Stimulated activated CD4-positive, alpha-beta T cell treated with anti-CD3 and anti-CD28 coated beads, Interleukin-2, amount 100 ng/mL, for 48 hours (primary cell): ENCODE results near the gene LNPEP.

Experiments used
- DNase-seq, 2 donors: peaks; one replicate each; pipeline ENCODE4 v3.0.0-alpha.2; 2020

LNPEP gene

GRCh38 chr5:96935559-96936430 is at the start of gene LNPEP:
TSS of gene LNPEP (plus strand) at chr5:96936080. CDS start at chr5:96936156, 76 bp downstream.
- DNase-seq: peak; percentile 89 to 90

GRCh38 chr5:96893342-96893741 is 42.5 kb upstream of the LNPEP start:
- no peak for DNase-seq

- DNase-seq: no peak
These were observed 39.6 kb upstream of the LNPEP start for GRCh38 chr5:96896276-96896675.

- no peak for DNase-seq
These were observed 39.1 kb upstream of the LNPEP start for GRCh38 chr5:96896806-96897205.

- no peak for DNase-seq
These were observed 34.5 kb upstream of the LNPEP start for GRCh38 chr5:96901384-96901783.

- no peak for DNase-seq
These were observed 34.0 kb upstream of the LNPEP start for GRCh38 chr5:96901841-96902240.

- no peak for DNase-seq
These were observed 33.0 kb upstream of the LNPEP start for GRCh38 chr5:96902876-96903275.

GRCh38 chr5:96903300-96903699 is 32.6 kb upstream of the LNPEP start:
- DNase-seq: no peak

- DNase-seq: no peak
These were observed 31.6 kb upstream of the LNPEP start for GRCh38 chr5:96904054-96904931.

GRCh38 chr5:96905864-96906263 is 30.0 kb upstream of the LNPEP start:
- no peak for DNase-seq

- DNase-seq: no peak
These were observed 26.9 kb upstream of the LNPEP start for GRCh38 chr5:96909003-96909402.

- DNase-seq: no peak
These were observed 26.4 kb upstream of the LNPEP start for GRCh38 chr5:96909435-96909834.

- no peak for DNase-seq
These were observed 24.7 kb upstream of the LNPEP start for GRCh38 chr5:96911139-96911538.

GRCh38 chr5:96913233-96913632 is 22.6 kb upstream of the LNPEP start:
- no peak for DNase-seq

- no peak for DNase-seq
These were observed 16.1 kb upstream of the LNPEP start for GRCh38 chr5:96919754-96920197.

GRCh38 chr5:96920744-96921355 is 15.0 kb upstream of the LNPEP start:
- DNase-seq: no peak

- no peak for DNase-seq
These were observed 13.2 kb upstream of the LNPEP start for GRCh38 chr5:96922499-96923244.

- no peak for DNase-seq
These were observed 11.8 kb upstream of the LNPEP start for GRCh38 chr5:96924016-96924443.

- DNase-seq: no peak
These were observed 9.6 kb upstream of the LNPEP start for GRCh38 chr5:96926276-96926675.

- DNase-seq: no peak
These were observed 8.9 kb upstream of the LNPEP start for GRCh38 chr5:96927008-96927407.

GRCh38 chr5:96928931-96929708 is 6.8 kb upstream of the LNPEP start:
- DNase-seq: no peak

- no peak for DNase-seq
These were observed 5.8 kb upstream of the LNPEP start for GRCh38 chr5:96930058-96930457.
